ENCODE measurements around the gene RELT. TPM values are rescaled to one million over a fixed set of nuclear protein-coding genes. Genes with fewer than 3 reads are reported as not detected.

Gene RELT
- total RNA-seq, 1 experiment from 2014 or later = 11.7 TPM

GRCh38 chr11:73388265-73389133 lies 12.3 kb downstream of the RELT start:
- no peaks in the 10 kb centered on the region for H3K4me1 Mint-ChIP-seq (ENCODE audit: low read depth, unreplicated experiment)
- intact Hi-C loops (cut with micrococcal nuclease; ENCODE audit: unreplicated experiment) = no loop called here
- Histone ChIP-seq H3K9me3 (no peaks in the 10 kb centered on the region), H3K4me3 (ENCODE audit: low read depth, low read length) (no peak overlapping the region), H3K27me3 (replicated peaks; ENCODE audit: control insufficient read depth, insufficient read depth, low read length) (no peaks in the 10 kb centered on the region), H3K36me3 (ENCODE audit: control insufficient read depth, insufficient read depth, low read length) (no peaks in the 10 kb centered on the region), H3K4me1 (peaks cover 4% of the 10 kb centered on the region)
- peak overlapping the region; percentile 22 for H3K27ac Mint-ChIP-seq (ENCODE audit: unreplicated experiment)
- H3K36me3 Mint-ChIP-seq (ENCODE audit: insufficient read depth, unreplicated experiment) = peaks cover 10% of the 10 kb centered on the region
- TF ChIP-seq, protein P1, sequence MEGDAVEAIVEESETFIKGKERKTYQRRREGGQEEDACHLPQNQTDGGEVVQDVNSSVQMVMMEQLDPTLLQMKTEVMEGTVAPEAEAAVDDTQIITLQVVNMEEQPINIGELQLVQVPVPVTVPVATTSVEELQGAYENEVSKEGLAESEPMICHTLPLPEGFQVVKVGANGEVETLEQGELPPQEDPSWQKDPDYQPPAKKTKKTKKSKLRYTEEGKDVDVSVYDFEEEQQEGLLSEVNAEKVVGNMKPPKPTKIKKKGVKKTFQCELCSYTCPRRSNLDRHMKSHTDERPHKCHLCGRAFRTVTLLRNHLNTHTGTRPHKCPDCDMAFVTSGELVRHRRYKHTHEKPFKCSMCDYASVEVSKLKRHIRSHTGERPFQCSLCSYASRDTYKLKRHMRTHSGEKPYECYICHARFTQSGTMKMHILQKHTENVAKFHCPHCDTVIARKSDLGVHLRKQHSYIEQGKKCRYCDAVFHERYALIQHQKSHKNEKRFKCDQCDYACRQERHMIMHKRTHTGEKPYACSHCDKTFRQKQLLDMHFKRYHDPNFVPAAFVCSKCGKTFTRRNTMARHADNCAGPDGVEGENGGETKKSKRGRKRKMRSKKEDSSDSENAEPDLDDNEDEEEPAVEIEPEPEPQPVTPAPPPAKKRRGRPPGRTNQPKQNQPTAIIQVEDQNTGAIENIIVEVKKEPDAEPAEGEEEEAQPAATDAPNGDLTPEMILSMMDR (IDR thresholded peaks at IDR 0.05; ENCODE audit: insufficient read depth in 1 of 2, low read depth in 1 of 2, low read length in 1 of 2, severe bottlenecking in 1 of 2, unreplicated experiment in 1 of 2) = no peak
- no peak for DNase-seq
- H3K9me3 Mint-ChIP-seq (ENCODE audit: unreplicated experiment) = no peaks in the 10 kb centered on the region
- H3K27me3 Mint-ChIP-seq (ENCODE audit: insufficient read depth, unreplicated experiment) = no peaks in the 10 kb centered on the region
- H3K4me3 Mint-ChIP-seq (ENCODE audit: unreplicated experiment) = no peak overlapping the region
- ChIA-PET POLR2A (no interaction called here), CTCF (no interaction called here)
- no TSS peak for BruUV-seq (replicated peaks)

GRCh38 chr11:73389134-73389525 lies 12.9 kb downstream of the RELT start:
- no peak overlapping the region for H3K4me3 Mint-ChIP-seq (ENCODE audit: unreplicated experiment)
- Histone ChIP-seq H3K4me1 (peaks cover 4% of the 10 kb centered on the region), H3K4me3 (ENCODE audit: low read depth, low read length) (no peak overlapping the region), H3K9me3 (no peaks in the 10 kb centered on the region), H3K36me3 (ENCODE audit: control insufficient read depth, insufficient read depth, low read length) (no peaks in the 10 kb centered on the region), H3K27me3 (replicated peaks; ENCODE audit: control insufficient read depth, insufficient read depth, low read length) (no peaks in the 10 kb centered on the region)
- TF ChIP-seq, protein P1 (IDR thresholded peaks at IDR 0.05; ENCODE audit: insufficient read depth in 1 of 2, low read depth in 1 of 2, low read length in 1 of 2, severe bottlenecking in 1 of 2, unreplicated experiment in 1 of 2) = no peak
- H3K27me3 Mint-ChIP-seq (ENCODE audit: insufficient read depth, unreplicated experiment) = no peaks in the 10 kb centered on the region
- no peak overlapping the region for H3K27ac Mint-ChIP-seq (ENCODE audit: unreplicated experiment)
- H3K36me3 Mint-ChIP-seq (ENCODE audit: insufficient read depth, unreplicated experiment) = peaks cover 14% of the 10 kb centered on the region
- ChIA-PET CTCF (no interaction called here), POLR2A (no interaction called here)
- no TSS peak for BruUV-seq (replicated peaks)
- no peaks in the 10 kb centered on the region for H3K4me1 Mint-ChIP-seq (ENCODE audit: low read depth, unreplicated experiment)
- intact Hi-C loops (cut with micrococcal nuclease; ENCODE audit: unreplicated experiment) = no loop called here
- no peaks in the 10 kb centered on the region for H3K9me3 Mint-ChIP-seq (ENCODE audit: unreplicated experiment)
- DNase-seq = no peak

DNA sequence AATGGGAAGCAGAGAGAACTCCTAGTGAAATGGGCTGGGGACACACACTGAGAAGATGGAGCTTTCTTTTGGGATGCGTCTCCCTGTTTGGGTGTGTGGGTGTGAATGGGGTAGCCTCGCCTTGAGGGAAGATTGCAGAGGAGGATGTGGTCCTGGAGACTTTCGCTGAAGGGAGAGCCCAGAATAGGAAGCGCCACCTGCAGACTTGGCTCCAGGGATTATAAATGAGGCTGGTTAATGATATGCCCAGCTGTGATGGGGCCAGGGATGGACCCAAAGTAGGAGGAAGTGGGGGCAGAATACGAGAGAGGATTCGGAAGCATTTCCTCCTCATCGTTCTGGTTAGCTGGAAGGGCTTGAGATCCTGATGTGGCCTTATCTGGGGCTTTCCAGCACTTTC lies 13.7 kb downstream of the RELT start:
- Histone ChIP-seq H3K27me3 (replicated peaks; ENCODE audit: control insufficient read depth, insufficient read depth, low read length) (no peaks in the 10 kb centered on the region), H3K36me3 (ENCODE audit: control insufficient read depth, insufficient read depth, low read length) (no peaks in the 10 kb centered on the region), H3K4me3 (ENCODE audit: low read depth, low read length) (no peak overlapping the region), H3K4me1 (peaks cover 4% of the 10 kb centered on the region), H3K9me3 (no peaks in the 10 kb centered on the region)
- POLR2A ChIA-PET = interaction anchor here (0.6 kb wide), 1 partner anchor 13 kb away, joined by 6 read pairs; no protein-coding TSS in a partner anchor
- TF ChIP-seq, protein P1 (IDR thresholded peaks at IDR 0.05; ENCODE audit: insufficient read depth in 1 of 2, low read depth in 1 of 2, low read length in 1 of 2, severe bottlenecking in 1 of 2, unreplicated experiment in 1 of 2) = no peak
- Mint-ChIP-seq H3K9me3 (ENCODE audit: unreplicated experiment) (no peaks in the 10 kb centered on the region), H3K36me3 (ENCODE audit: insufficient read depth, unreplicated experiment) (peaks cover 14% of the 10 kb centered on the region), H3K27ac (ENCODE audit: unreplicated experiment) (no peak overlapping the region), H3K4me1 (ENCODE audit: low read depth, unreplicated experiment) (no peaks in the 10 kb centered on the region), H3K4me3 (ENCODE audit: unreplicated experiment) (no peak overlapping the region), H3K27me3 (ENCODE audit: insufficient read depth, unreplicated experiment) (no peaks in the 10 kb centered on the region)
- BruUV-seq (replicated peaks) = no TSS peak
- intact Hi-C loops (cut with micrococcal nuclease; ENCODE audit: unreplicated experiment) = no loop called here
- CTCF ChIA-PET = no interaction called here
- no peak for DNase-seq
